ENCODE data around the gene EEF2KMT. TPM values are rescaled to one million over a fixed set of nuclear protein-coding genes. Genes with fewer than 3 reads are reported as not detected.
"Not testable (repeated sequence)": the region's sequence is repeated elsewhere in the genome, so short reads cannot be mapped to it uniquely, and the experiment has no call there.

The EEF2KMT gene
- polyA plus RNA-seq (2013), result 3.3 TPM

- H3K4me1 ChIP-seq (ENCODE audit: control extremely low read depth in 1 of 4, control insufficient read depth in 4 of 4, insufficient read depth in 4 of 4, low read length in 3 of 4); H3K9me3 ChIP-seq (ENCODE audit: control extremely low read depth in 1 of 5, control insufficient read depth in 4 of 5, insufficient read depth in 2 of 5, low read depth in 1 of 5, low read length in 4 of 5); CTCF ChIA-PET; H3K36me3 ChIP-seq (ENCODE audit: control insufficient read depth in 4 of 4, insufficient read depth in 4 of 4, low read length in 3 of 4); H3K27ac ChIP-seq (ENCODE audit: insufficient read depth in 1 of 2, low read depth in 1 of 2, low read length in 2 of 2, poor library complexity in 1 of 2, severe bottlenecking in 2 of 2); POLR2A ChIA-PET: not testable (repeated sequence)
- 0% methylated on average over 33 of the region's 67 CpGs for WGBS (ENCODE audit: insufficient coverage)
- peak; percentile 94 to 98 (median 97) for DNase-seq
- Histone ChIP-seq H3K4me3 (ENCODE audit: control insufficient read depth in 1 of 7, extremely low read depth in 1 of 7, insufficient read depth in 4 of 7, low read depth in 2 of 7, low read length in 6 of 7) (peak within 1 kb of the TSS; percentile 35 to 75 (median 63)), H3K27me3 (replicated peaks in 2 of 5; ENCODE audit: control insufficient read depth in 4 of 5, insufficient read depth in 5 of 5, low read length in 4 of 5) (peaks cover 0 to 25% (median 0%) of the 10 kb centered on the region in 5 experiments)
These were observed at the start of gene EEF2KMT for GRCh38 chr16:5097470-5098220. Gene EEF2KMT, minus strand, starts transcription at chr16:5097795. Its CDS starts 56 bp downstream, at chr16:5097739.

DNA sequence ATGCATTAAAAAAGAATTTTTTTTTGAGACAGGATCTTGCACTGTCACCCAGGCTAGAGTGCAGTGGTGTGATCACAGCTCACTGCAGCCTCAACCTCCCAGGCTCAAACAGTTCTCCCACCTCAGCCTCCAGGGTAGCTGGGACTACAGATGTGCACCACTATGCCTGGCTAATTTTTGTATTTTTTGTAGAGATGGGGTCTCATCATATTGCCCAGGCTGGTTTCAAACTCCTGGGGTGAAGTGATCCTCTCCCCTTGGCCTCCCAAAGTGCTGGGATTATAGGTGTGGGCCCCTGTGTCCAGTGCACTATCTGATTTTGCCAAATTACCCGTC, 47.0 kb upstream of the EEF2KMT start:
- DNase-seq; H3K4me1 ChIP-seq (ENCODE audit: control extremely low read depth in 1 of 4, control insufficient read depth in 4 of 4, insufficient read depth in 4 of 4, low read length in 3 of 4); CTCF ChIA-PET; H3K27ac ChIP-seq (ENCODE audit: insufficient read depth in 1 of 2, low read depth in 1 of 2, low read length in 2 of 2, poor library complexity in 1 of 2, severe bottlenecking in 2 of 2); POLR2A ChIA-PET; H3K4me3 ChIP-seq (ENCODE audit: control insufficient read depth in 1 of 7, extremely low read depth in 1 of 7, insufficient read depth in 4 of 7, low read depth in 2 of 7, low read length in 6 of 7); H3K36me3 ChIP-seq (ENCODE audit: control insufficient read depth in 4 of 4, insufficient read depth in 4 of 4, low read length in 3 of 4); H3K9me3 ChIP-seq (ENCODE audit: control extremely low read depth in 1 of 5, control insufficient read depth in 4 of 5, insufficient read depth in 2 of 5, low read depth in 1 of 5, low read length in 4 of 5): not testable (repeated sequence)
- no CpG with 5 or more reads among the region's 1 CpG for WGBS (ENCODE audit: insufficient coverage)
- H3K27me3 ChIP-seq (replicated peaks in 2 of 5; ENCODE audit: control insufficient read depth in 4 of 5, insufficient read depth in 5 of 5, low read length in 4 of 5), result peaks cover 0 to 38% (median 2%) of the 10 kb centered on the region in 5 experiments

DNA sequence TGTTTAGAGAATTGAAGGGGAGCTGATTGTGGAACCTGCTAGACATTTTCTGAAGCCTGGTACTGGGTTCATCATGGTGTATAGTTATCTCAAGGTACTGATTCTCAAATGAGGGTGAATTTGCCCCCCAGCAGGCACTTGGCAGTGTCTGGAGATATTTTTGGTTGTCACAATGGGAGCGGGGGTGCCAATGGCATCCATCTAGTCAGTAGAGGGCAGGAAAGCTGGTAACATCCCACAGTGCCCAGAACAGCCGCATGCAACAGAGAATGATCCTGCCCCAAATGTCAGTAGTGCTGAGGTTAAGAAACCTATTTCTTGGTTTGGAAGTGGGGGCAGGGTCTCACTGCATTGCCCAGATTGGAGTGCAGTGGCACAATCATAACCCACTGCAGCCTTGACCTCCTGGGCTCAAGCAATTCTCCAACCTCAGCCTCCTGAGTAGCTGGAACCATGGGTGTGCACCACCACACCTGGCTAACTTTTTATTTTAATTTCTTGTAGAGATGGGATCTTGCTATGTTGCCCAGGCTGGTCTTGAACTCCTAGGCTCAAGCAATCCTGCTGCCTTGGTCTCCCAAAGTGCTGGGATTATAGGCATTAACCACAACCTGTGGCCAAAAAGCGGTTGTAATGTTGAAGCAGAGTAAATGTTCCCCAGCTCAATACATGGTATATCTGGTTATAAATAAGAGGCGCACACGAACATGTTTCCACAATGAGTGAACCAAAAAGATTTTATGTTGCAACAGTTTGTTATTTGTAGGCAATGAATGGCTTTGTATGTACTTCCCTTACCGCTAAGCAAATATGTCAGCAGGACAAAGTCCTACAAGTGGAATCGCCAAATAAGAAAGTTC, 46.4 kb upstream of the EEF2KMT start:
- 73% methylated on average over 5 of the region's 7 CpGs for WGBS (ENCODE audit: insufficient coverage)
- ChIA-PET CTCF (no interaction called here), POLR2A (no interaction called here)
- H3K27me3 ChIP-seq (replicated peaks in 2 of 5; ENCODE audit: control insufficient read depth in 4 of 5, insufficient read depth in 5 of 5, low read length in 4 of 5), result peaks cover 0 to 38% (median 2%) of the 10 kb centered on the region in 5 experiments
- no peaks in the 10 kb centered on the region for H3K9me3 ChIP-seq (ENCODE audit: control extremely low read depth in 1 of 5, control insufficient read depth in 4 of 5, insufficient read depth in 2 of 5, low read depth in 1 of 5, low read length in 4 of 5)
- no peak for DNase-seq
- H3K4me3 ChIP-seq (ENCODE audit: control insufficient read depth in 1 of 7, extremely low read depth in 1 of 7, insufficient read depth in 4 of 7, low read depth in 2 of 7, low read length in 6 of 7), result no peak overlapping the region
- no peaks in the 10 kb centered on the region for H3K4me1 ChIP-seq (ENCODE audit: control extremely low read depth in 1 of 4, control insufficient read depth in 4 of 4, insufficient read depth in 4 of 4, low read length in 3 of 4)
- no peak overlapping the region for H3K27ac ChIP-seq (ENCODE audit: insufficient read depth in 1 of 2, low read depth in 1 of 2, low read length in 2 of 2, poor library complexity in 1 of 2, severe bottlenecking in 2 of 2)
- H3K36me3 ChIP-seq (ENCODE audit: control insufficient read depth in 4 of 4, insufficient read depth in 4 of 4, low read length in 3 of 4), result no peaks in the 10 kb centered on the region

DNA sequence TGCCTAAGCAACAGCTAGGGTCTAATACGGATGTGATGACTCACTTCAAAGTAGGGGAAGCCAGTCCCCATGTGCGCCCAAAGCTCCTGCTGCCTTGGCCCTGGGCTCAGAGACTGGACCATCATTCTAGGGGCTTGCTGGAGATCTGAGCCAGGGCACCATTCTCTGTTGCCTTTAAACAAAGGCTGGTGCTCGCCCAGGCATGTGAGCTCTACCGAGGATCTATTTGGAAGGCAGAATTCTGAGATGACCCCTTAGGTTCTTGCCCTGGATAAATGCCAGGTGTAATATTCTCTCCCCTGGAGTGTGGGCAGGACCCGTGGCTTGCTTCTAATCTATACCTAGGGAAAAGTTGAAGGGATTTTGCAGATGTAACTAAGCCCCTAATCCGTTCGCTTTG, 42.6 kb upstream of the EEF2KMT start:
- H3K4me1 ChIP-seq (ENCODE audit: control extremely low read depth in 1 of 4, control insufficient read depth in 4 of 4, insufficient read depth in 4 of 4, low read length in 3 of 4); H3K36me3 ChIP-seq (ENCODE audit: control insufficient read depth in 4 of 4, insufficient read depth in 4 of 4, low read length in 3 of 4); POLR2A ChIA-PET; H3K4me3 ChIP-seq (ENCODE audit: control insufficient read depth in 1 of 7, extremely low read depth in 1 of 7, insufficient read depth in 4 of 7, low read depth in 2 of 7, low read length in 6 of 7); DNase-seq; H3K27ac ChIP-seq (ENCODE audit: insufficient read depth in 1 of 2, low read depth in 1 of 2, low read length in 2 of 2, poor library complexity in 1 of 2, severe bottlenecking in 2 of 2); H3K9me3 ChIP-seq (ENCODE audit: control extremely low read depth in 1 of 5, control insufficient read depth in 4 of 5, insufficient read depth in 2 of 5, low read depth in 1 of 5, low read length in 4 of 5); CTCF ChIA-PET: not testable (repeated sequence)
- 67% methylated on average over 6 of the region's 7 CpGs for WGBS (ENCODE audit: insufficient coverage)
- peaks cover 0 to 48% (median 4%) of the 10 kb centered on the region in 5 experiments for H3K27me3 ChIP-seq (replicated peaks in 2 of 5; ENCODE audit: control insufficient read depth in 4 of 5, insufficient read depth in 5 of 5, low read length in 4 of 5)

DNA sequence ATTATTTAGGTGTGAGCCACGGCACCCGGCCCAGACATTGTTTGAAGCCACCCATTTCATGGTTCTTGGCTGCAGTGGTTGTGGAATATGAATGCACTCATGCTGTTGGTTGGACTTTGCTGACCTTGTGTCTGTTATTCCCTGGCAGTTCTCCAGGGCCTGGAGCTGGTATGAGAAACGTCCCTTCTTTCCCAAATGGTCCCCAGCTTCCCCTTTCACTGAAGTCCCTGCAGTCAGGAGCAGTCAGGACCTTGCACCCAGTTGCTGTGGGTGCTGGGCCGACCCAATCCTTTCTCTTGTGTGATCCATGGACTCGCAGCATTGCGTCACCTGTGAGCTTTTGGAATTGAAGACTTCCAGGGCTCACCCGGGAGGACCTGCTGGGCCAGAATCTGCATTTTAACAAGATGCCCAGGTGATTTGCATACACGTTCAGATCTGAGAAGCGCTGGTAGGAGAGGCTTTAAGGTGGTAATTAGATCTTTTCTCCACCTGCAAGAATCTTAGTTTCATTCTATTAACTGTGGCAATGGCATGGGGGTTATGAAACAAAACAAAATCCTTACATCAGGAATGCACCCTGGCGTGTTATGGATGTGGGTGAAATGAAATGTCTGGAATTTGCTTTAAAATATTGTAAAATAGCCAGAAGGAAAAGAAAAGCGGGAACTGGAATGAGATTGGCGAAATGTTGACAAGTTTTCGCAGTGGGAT, 37.3 kb upstream of the EEF2KMT start:
- H3K27ac ChIP-seq (ENCODE audit: insufficient read depth in 1 of 2, low read depth in 1 of 2, low read length in 2 of 2, poor library complexity in 1 of 2, severe bottlenecking in 2 of 2); H3K4me1 ChIP-seq (ENCODE audit: control extremely low read depth in 1 of 4, control insufficient read depth in 4 of 4, insufficient read depth in 4 of 4, low read length in 3 of 4); H3K9me3 ChIP-seq (ENCODE audit: control extremely low read depth in 1 of 5, control insufficient read depth in 4 of 5, insufficient read depth in 2 of 5, low read depth in 1 of 5, low read length in 4 of 5); H3K4me3 ChIP-seq (ENCODE audit: control insufficient read depth in 1 of 7, extremely low read depth in 1 of 7, insufficient read depth in 4 of 7, low read depth in 2 of 7, low read length in 6 of 7); H3K36me3 ChIP-seq (ENCODE audit: control insufficient read depth in 4 of 4, insufficient read depth in 4 of 4, low read length in 3 of 4); DNase-seq; POLR2A ChIA-PET: not testable (repeated sequence)
- 42% methylated on average over 10 of the region's 13 CpGs for WGBS (ENCODE audit: insufficient coverage)
- CTCF ChIA-PET, result interaction anchor here (1.0 kb wide), 1 partner anchor 78 kb away, joined by 4 read pairs; no protein-coding TSS in a partner anchor
- H3K27me3 ChIP-seq (replicated peaks in 2 of 5; ENCODE audit: control insufficient read depth in 4 of 5, insufficient read depth in 5 of 5, low read length in 4 of 5), result peaks cover 0 to 62% (median 15%) of the 10 kb centered on the region in 5 experiments

- H3K27ac ChIP-seq (ENCODE audit: insufficient read depth in 1 of 2, low read depth in 1 of 2, low read length in 2 of 2, poor library complexity in 1 of 2, severe bottlenecking in 2 of 2); H3K4me1 ChIP-seq (ENCODE audit: control extremely low read depth in 1 of 4, control insufficient read depth in 4 of 4, insufficient read depth in 4 of 4, low read length in 3 of 4); POLR2A ChIA-PET; H3K4me3 ChIP-seq (ENCODE audit: control insufficient read depth in 1 of 7, extremely low read depth in 1 of 7, insufficient read depth in 4 of 7, low read depth in 2 of 7, low read length in 6 of 7); H3K9me3 ChIP-seq (ENCODE audit: control extremely low read depth in 1 of 5, control insufficient read depth in 4 of 5, insufficient read depth in 2 of 5, low read depth in 1 of 5, low read length in 4 of 5); H3K36me3 ChIP-seq (ENCODE audit: control insufficient read depth in 4 of 4, insufficient read depth in 4 of 4, low read length in 3 of 4); CTCF ChIA-PET: not testable (repeated sequence)
- WGBS (ENCODE audit: insufficient coverage), result 51% methylated on average over 3 of the region's 13 CpGs
- peaks cover 0 to 75% (median 22%) of the 10 kb centered on the region in 5 experiments for H3K27me3 ChIP-seq (replicated peaks in 2 of 5; ENCODE audit: control insufficient read depth in 4 of 5, insufficient read depth in 5 of 5, low read length in 4 of 5)
- peak; percentile 3 to 5 (median 5) for DNase-seq
These were observed 35.5 kb upstream of the EEF2KMT start for GRCh38 chr16:5132915-5133600.

All from common myeloid progenitor, CD34-positive (primary cell).